ENCODE results near the gene OTULIN. TPM values are rescaled to one million over a fixed set of nuclear protein-coding genes. Genes with fewer than 3 reads are reported as not detected.
A peak's percentile ranks its signal among the peaks of the same experiment; 100 is the strongest.

Gene OTULIN
- total and polyA plus RNA-seq, 2 of the 4 experiments (the other 2 are of a cell fraction): 6.9 to 19.5 TPM

- no peak overlapping the region for H3K18ac ChIP-seq (ENCODE audit: low read depth, low read length)
- H3K9me1 ChIP-seq (ENCODE audit: insufficient read depth, low read length): peaks cover 10% of the 10 kb centered on the region; the same call in 1 of the 2 replicates
- no peaks in the 10 kb centered on the region for H3K27me3 ChIP-seq (ENCODE audit: control insufficient read depth, insufficient read depth, low read length)
- no peak overlapping the region for H4K91ac ChIP-seq (ENCODE audit: insufficient read depth, low read depth, low read length)
- no TSS peak for BruUV-seq (replicated peaks)
- H3K4ac ChIP-seq (ENCODE audit: low read depth, low read length): no peak overlapping the region
- 35% methylated on average over 4 of the region's 7 CpGs; no CpG with 5 or more reads in 1 of the 2 experiments for WGBS, 2 experiments (ENCODE audit: extremely low coverage in 2 of 2, insufficient read length in 1 of 2)
- dilution Hi-C loops (cut with HindIII; ENCODE audit: low sequenced_read_pairs, unreplicated experiment) (no loop called here), in situ Hi-C loops (cut with MboI; ENCODE audit: low sequenced_read_pairs) (loop anchor here (25.0 kb wide), 2 partner anchors 554 to 679 kb away; no protein-coding TSS in a partner anchor), intact Hi-C loops (cut with micrococcal nuclease) (no loop called here)
- peaks cover 7% of the 10 kb centered on the region for H3K4me1 ChIP-seq (ENCODE audit: control insufficient read depth, insufficient read depth, low read length)
- peak overlapping the region; percentile 49 for H3K9ac ChIP-seq (ENCODE audit: low read depth, low read length)
- H4K8ac ChIP-seq (ENCODE audit: low read depth in 2 of 2, low read length in 2 of 2): no peak overlapping the region
- peak overlapping the region; percentile 73 for H3K4me2 ChIP-seq (ENCODE audit: low read depth, low read length)
- ChIA-PET CTCF (no interaction called here), POLR2A (ENCODE audit: unreplicated experiment) (no interaction called here)
- H2AK9ac ChIP-seq (replicated peaks; ENCODE audit: low read depth, low read length, poor library complexity): no peak overlapping the region
- no peak overlapping the region for H2BK5ac ChIP-seq (ENCODE audit: low read depth, low read length, poor library complexity, severe bottlenecking)
- TF ChIP-seq POLR2A (IDR thresholded peaks at IDR 0.05; ENCODE audit: low read depth, low read length) (no peak), NFE2L2 (IDR thresholded peaks at IDR 0.05; ENCODE audit: low read depth, low read length) (no peak), MXI1 (IDR thresholded peaks at IDR 0.05; ENCODE audit: borderline replicate concordance, low read depth, low read length) (peak; percentile 52; the same call in 1 of the 2 replicates), BHLHE40 (IDR thresholded peaks at IDR 0.05; ENCODE audit: low read depth, low read length) (peak; percentile 90), CTCF (conservative IDR thresholded peaks at IDR 0.05; ENCODE audit: low read depth, low read length) (no peak), MAFK (IDR thresholded peaks at IDR 0.05; ENCODE audit: low read depth, low read length) (no peak), SMC3 (IDR thresholded peaks at IDR 0.05; ENCODE audit: low read depth, low read length) (no peak), FOS (IDR thresholded peaks at IDR 0.05; ENCODE audit: low read depth, low read length) (no peak), USF2 (IDR thresholded peaks at IDR 0.05; ENCODE audit: low read depth, low read length) (peak; percentile 55)
- no peak overlapping the region for H2BK20ac ChIP-seq (ENCODE audit: low read depth, low read length)
- no peak overlapping the region for H2AK5ac ChIP-seq (ENCODE audit: low read depth, low read length)
- no peak for ATAC-seq (ENCODE audit: low read depth)
- H3K14ac ChIP-seq (replicated peaks; ENCODE audit: low read depth, low read length): no peak overlapping the region
- H3K27ac ChIP-seq (ENCODE audit: insufficient read depth, low read length): no peak overlapping the region
- H3K79me1 ChIP-seq (ENCODE audit: low read depth in 1 of 2, low read length in 2 of 2): peaks cover 33 to 68% of the 10 kb centered on the region in 2 experiments
- no peak overlapping the region for H2AFZ ChIP-seq (replicated peaks; ENCODE audit: low read length, poor library complexity)
- H2BK120ac ChIP-seq (ENCODE audit: low read depth, low read length): no peak overlapping the region
- H2BK15ac ChIP-seq (ENCODE audit: low read depth, low read length): no peak overlapping the region
- peak overlapping the region; percentile 25 for H3K4me3 ChIP-seq (ENCODE audit: insufficient read depth, low read depth, low read length)
- H3K9me3 ChIP-seq (ENCODE audit: control insufficient read depth, insufficient read depth, low read length): no peaks in the 10 kb centered on the region
- peak overlapping the region; percentile 44; the same call in 1 of the 2 replicates for H3K23ac ChIP-seq (ENCODE audit: low read depth, low read length)
- no peak overlapping the region for H4K5ac ChIP-seq (ENCODE audit: low read depth, low read length)
- H3K36me3 ChIP-seq (ENCODE audit: control insufficient read depth, insufficient read depth, low read length): no peaks in the 10 kb centered on the region; the same call in 1 of the 2 replicates
- no peak overlapping the region for H3K56ac ChIP-seq (ENCODE audit: extremely low read depth, insufficient read depth, low read length)
- peaks cover 41% of the 10 kb centered on the region for H4K20me1 ChIP-seq (ENCODE audit: insufficient read depth, low read length)
- DNase-seq: peak; percentile 33
These were observed 1.4 kb downstream of the OTULIN start for GRCh38 chr5:14665949-14666348.

Data from IMR-90 (cell line).